Activated naive CD4-positive, alpha-beta T cell treated with anti-CD3 and anti-CD28 coated beads, Interleukin-2, amount 10 ng/mL, durations not matched to agents 7 days and 5 days (primary cell): ENCODE measurements around the gene ATXN1.
A peak's percentile ranks its signal among the peaks of the same experiment; 100 is the strongest.

Experiments
- CTCF ChIA-PET: fragments of 350-600 bp; sonication (Branson Sonifier 250); formaldehyde crosslinking; loops from one replicate; lab custom pipeline; 2021; ENCODE audit warnings: antibody characterized with exemption; lab: Charles Lee
- DNase-seq: peaks from one replicate; pipeline ENCODE4 v3.0.0-alpha.2; 2020
- H3K27ac Mint-ChIP-seq: one replicate; pipeline ENCODE4 v1.8.0; 2021; ENCODE audit warnings: mild to moderate bottlenecking, moderate library complexity, mixed read lengths
- H3K27me3 Mint-ChIP-seq: one replicate; pipeline ENCODE4 v1.8.0; 2021; ENCODE audit warnings: mild to moderate bottlenecking, mixed read lengths
- H3K36me3 Mint-ChIP-seq: one replicate; pipeline ENCODE4 v1.8.0; 2021; ENCODE audit warnings: mixed read lengths
- H3K4me1 Mint-ChIP-seq: one replicate; pipeline ENCODE4 v1.8.0; 2021; ENCODE audit warnings: mixed read lengths
- H3K4me3 Mint-ChIP-seq: one replicate; pipeline ENCODE4 v1.8.0; 2021; ENCODE audit warnings: mild to moderate bottlenecking, moderate library complexity, mixed read lengths
- H3K9me3 Mint-ChIP-seq: one replicate; pipeline ENCODE4 v1.8.0; 2021; ENCODE audit warnings: mixed read lengths

ATXN1 gene

GRCh38 chr6:16425881-16426615 lies 335.2 kb downstream of the ATXN1 start:
- Mint-ChIP-seq H3K9me3 (no peaks in the 10 kb centered on the region), H3K4me1 (peaks cover 27% of the 10 kb centered on the region), H3K4me3 (no peak overlapping the region), H3K36me3 (peaks cover 36% of the 10 kb centered on the region), H3K27me3 (no peaks in the 10 kb centered on the region), H3K27ac (peak overlapping the region; percentile 47)
- CTCF ChIA-PET: interaction anchor here (1.3 kb wide), 1 partner anchor 58 kb away, joined by 3 read pairs; no protein-coding TSS in a partner anchor
- no peak for DNase-seq

GRCh38 chr6:16421462-16421960 lies 339.7 kb downstream of the ATXN1 start:
- Mint-ChIP-seq H3K4me1 (peaks cover 50% of the 10 kb centered on the region), H3K27ac (peak overlapping the region; percentile 94), H3K4me3 (peak overlapping the region; percentile 59), H3K27me3 (no peaks in the 10 kb centered on the region), H3K36me3 (peaks cover 33% of the 10 kb centered on the region), H3K9me3 (no peaks in the 10 kb centered on the region)
- DNase-seq: peak; percentile 22
- CTCF ChIA-PET: interaction anchor here (0.6 to 2.5 kb wide), 8 partner anchors 11 to 342 kb away, joined by 3 to 11 read pairs (median 3); no protein-coding TSS in a partner anchor

GRCh38 chr6:16420715-16421461 lies 340.4 kb downstream of the ATXN1 start:
- DNase-seq: peak; percentile 56

GRCh38 chr6:16420337-16420714 lies 340.9 kb downstream of the ATXN1 start:
- peaks cover 24% of the 10 kb centered on the region for H3K36me3 Mint-ChIP-seq
- peaks cover 47% of the 10 kb centered on the region for H3K4me1 Mint-ChIP-seq
- no peaks in the 10 kb centered on the region for H3K9me3 Mint-ChIP-seq
- H3K27me3 Mint-ChIP-seq: no peaks in the 10 kb centered on the region
- H3K4me3 Mint-ChIP-seq: peak overlapping the region; percentile 59
- peak overlapping the region; percentile 94 for H3K27ac Mint-ChIP-seq
- no peak for DNase-seq
- CTCF ChIA-PET: interaction anchor here (0.8 to 2.5 kb wide), 6 partner anchors 10 to 342 kb away, joined by 3 to 11 read pairs (median 3); no protein-coding TSS in a partner anchor

More at GRCh38 chr6:16420715-16421461, 340.4 kb downstream of the ATXN1 start:
- Mint-ChIP-seq H3K4me3 (peak overlapping the region; percentile 59), H3K27me3 (no peaks in the 10 kb centered on the region), H3K36me3 (peaks cover 27% of the 10 kb centered on the region), H3K27ac (peak overlapping the region; percentile 94), H3K9me3 (no peaks in the 10 kb centered on the region), H3K4me1 (peaks cover 47% of the 10 kb centered on the region)
- CTCF ChIA-PET: interaction anchor here (0.6 to 2.5 kb wide), 9 partner anchors 10 to 342 kb away, joined by 3 to 11 read pairs (median 3); no protein-coding TSS in a partner anchor

GRCh38 chr6:16419636-16420336 lies 341.5 kb downstream of the ATXN1 start:
- Mint-ChIP-seq H3K4me1 (peaks cover 47% of the 10 kb centered on the region), H3K36me3 (peaks cover 24% of the 10 kb centered on the region), H3K27ac (peak overlapping the region; percentile 94), H3K4me3 (peak overlapping the region; percentile 59), H3K9me3 (no peaks in the 10 kb centered on the region), H3K27me3 (no peaks in the 10 kb centered on the region)
- CTCF ChIA-PET: interaction anchor here (0.8 to 2.5 kb wide), 3 partner anchors 9 to 342 kb away, joined by 3 to 11 read pairs (median 3); no protein-coding TSS in a partner anchor
- DNase-seq: no peak

- DNase-seq: no peak
- CTCF ChIA-PET: interaction anchor here (1.5 kb wide), 1 partner anchor 10 kb away, joined by 3 read pairs; no protein-coding TSS in a partner anchor
- Mint-ChIP-seq H3K9me3 (no peaks in the 10 kb centered on the region), H3K4me3 (no peak overlapping the region), H3K27ac (no peak overlapping the region), H3K27me3 (no peaks in the 10 kb centered on the region), H3K4me1 (peaks cover 58% of the 10 kb centered on the region), H3K36me3 (peaks cover 21% of the 10 kb centered on the region)
Measured at GRCh38 chr6:16418151-16418550, 343.1 kb downstream of the ATXN1 start.

- H3K4me3 Mint-ChIP-seq: no peak overlapping the region
- no peak for DNase-seq
- H3K36me3 Mint-ChIP-seq: peaks cover 11% of the 10 kb centered on the region
- CTCF ChIA-PET: interaction anchor here (0.7 to 1.4 kb wide), 2 partner anchors 12 to 97 kb away, joined by 3 to 4 read pairs; no protein-coding TSS in a partner anchor
- H3K9me3 Mint-ChIP-seq: no peaks in the 10 kb centered on the region
- H3K4me1 Mint-ChIP-seq: peaks cover 40% of the 10 kb centered on the region
- no peaks in the 10 kb centered on the region for H3K27me3 Mint-ChIP-seq
- no peak overlapping the region for H3K27ac Mint-ChIP-seq
Measured at GRCh38 chr6:16415677-16416076, 345.6 kb downstream of the ATXN1 start.

- no peaks in the 10 kb centered on the region for H3K27me3 Mint-ChIP-seq
- H3K9me3 Mint-ChIP-seq: no peaks in the 10 kb centered on the region
- H3K4me3 Mint-ChIP-seq: peak overlapping the region; percentile 57
- no peak for DNase-seq
- H3K36me3 Mint-ChIP-seq: peaks cover 3% of the 10 kb centered on the region
- peak overlapping the region; percentile 64 for H3K27ac Mint-ChIP-seq
- peaks cover 31% of the 10 kb centered on the region for H3K4me1 Mint-ChIP-seq
- CTCF ChIA-PET: interaction anchor here (1.0 to 1.5 kb wide), 5 partner anchors 11 to 350 kb away, joined by 3 to 6 read pairs (median 3); no protein-coding TSS in a partner anchor
Measured at GRCh38 chr6:16414205-16414604, 347.1 kb downstream of the ATXN1 start.

GRCh38 chr6:16413399-16413798 lies 347.9 kb downstream of the ATXN1 start:
- Mint-ChIP-seq H3K27ac (peak overlapping the region; percentile 64), H3K36me3 (peaks cover 3% of the 10 kb centered on the region), H3K4me3 (peak overlapping the region; percentile 57), H3K9me3 (no peaks in the 10 kb centered on the region), H3K27me3 (no peaks in the 10 kb centered on the region), H3K4me1 (peaks cover 28% of the 10 kb centered on the region)
- CTCF ChIA-PET: interaction anchor here (1.3 to 1.5 kb wide), 2 partner anchors 348 to 350 kb away, joined by 3 to 6 read pairs; partner anchors contain the start of gene ATXN1
- DNase-seq: no peak

- no peaks in the 10 kb centered on the region for H3K9me3 Mint-ChIP-seq
- H3K4me1 Mint-ChIP-seq: peaks cover 28% of the 10 kb centered on the region
- no peaks in the 10 kb centered on the region for H3K27me3 Mint-ChIP-seq
- H3K4me3 Mint-ChIP-seq: peak overlapping the region; percentile 57
- peak overlapping the region; percentile 25 for H3K27ac Mint-ChIP-seq
- H3K36me3 Mint-ChIP-seq: peaks cover 4% of the 10 kb centered on the region
- CTCF ChIA-PET: interaction anchor here (0.6 to 1.6 kb wide), 3 partner anchors 83 to 349 kb away, joined by 3 to 5 read pairs (median 3); partner anchors contain the start of gene ATXN1
- DNase-seq: no peak
Measured at GRCh38 chr6:16412982-16413381, 348.3 kb downstream of the ATXN1 start.

- no peak overlapping the region for H3K27ac Mint-ChIP-seq
- DNase-seq: no peak
- no peaks in the 10 kb centered on the region for H3K27me3 Mint-ChIP-seq
- no peak overlapping the region for H3K4me3 Mint-ChIP-seq
- CTCF ChIA-PET: interaction anchor here (0.6 to 1.6 kb wide), 3 partner anchors 16 to 100 kb away, joined by 3 to 5 read pairs (median 3); no protein-coding TSS in a partner anchor
- H3K9me3 Mint-ChIP-seq: no peaks in the 10 kb centered on the region
- H3K4me1 Mint-ChIP-seq: peaks cover 28% of the 10 kb centered on the region
- H3K36me3 Mint-ChIP-seq: peaks cover 7% of the 10 kb centered on the region
Measured at GRCh38 chr6:16412171-16412570, 349.1 kb downstream of the ATXN1 start.

- Mint-ChIP-seq H3K9me3 (no peaks in the 10 kb centered on the region), H3K27ac (no peak overlapping the region), H3K36me3 (peaks cover 5% of the 10 kb centered on the region), H3K4me1 (peaks cover 40% of the 10 kb centered on the region), H3K4me3 (no peak overlapping the region), H3K27me3 (no peaks in the 10 kb centered on the region)
- peak; percentile 70 for DNase-seq
- CTCF ChIA-PET: interaction anchor here (0.7 to 2.9 kb wide), 16 partner anchors 11 to 354 kb away, joined by 3 to 14 read pairs (median 4); partner anchors contain the start of gene ATXN1
Measured at GRCh38 chr6:16409531-16410441, 351.5 kb downstream of the ATXN1 start.
